ENCODE results near the gene ARFGAP2.

Gene ARFGAP2

DNA sequence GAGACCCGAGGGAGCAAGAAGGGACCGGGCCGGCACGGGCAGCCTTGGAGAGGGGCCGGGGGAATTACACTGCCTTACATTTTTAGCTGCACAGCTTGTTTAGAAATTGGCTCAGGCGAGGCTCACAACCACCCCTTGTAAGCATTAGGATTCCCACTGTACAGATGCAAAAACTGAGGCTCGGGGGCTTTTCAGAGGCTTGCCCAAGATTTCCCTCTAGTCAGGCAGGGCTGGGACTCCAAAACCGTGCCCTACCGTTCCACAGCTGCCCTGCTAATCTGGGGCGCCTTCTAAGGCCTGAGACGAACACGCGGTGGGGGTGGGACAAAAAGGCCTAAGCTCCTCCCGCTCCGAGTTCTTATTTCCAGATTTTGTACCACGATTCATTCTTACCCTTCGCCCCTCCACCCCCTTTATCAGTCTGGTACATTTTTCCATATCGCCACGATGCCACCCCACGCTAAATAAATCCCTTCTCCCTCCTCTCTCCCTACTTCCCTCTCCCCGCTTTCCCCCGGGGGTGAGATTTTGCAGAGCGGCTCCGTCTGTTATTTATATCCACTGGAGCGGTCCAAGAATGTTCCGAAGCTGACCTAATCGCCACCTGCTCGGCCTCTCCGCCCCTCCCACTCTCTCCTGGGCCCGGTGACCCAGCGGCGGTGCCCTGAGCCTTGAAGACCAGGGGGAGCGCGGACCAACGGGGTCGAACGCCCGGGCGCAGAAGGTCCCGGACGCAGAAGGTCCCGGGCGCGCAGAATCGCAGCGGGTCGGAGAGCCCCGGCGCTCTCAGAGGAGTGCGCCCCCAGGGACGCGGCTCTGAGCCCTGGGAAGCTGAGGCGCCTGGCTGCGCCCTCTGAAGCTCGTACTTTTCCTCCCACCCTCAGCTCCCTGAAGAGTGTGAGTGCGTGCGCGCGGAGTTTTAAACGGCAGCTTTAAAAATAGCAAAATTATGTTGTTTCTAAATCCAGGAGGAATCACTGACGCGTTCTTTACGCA is 10.3 kb upstream of the ARFGAP2 start:
- DNase-seq, result peak; percentile 49 to 61

DNA sequence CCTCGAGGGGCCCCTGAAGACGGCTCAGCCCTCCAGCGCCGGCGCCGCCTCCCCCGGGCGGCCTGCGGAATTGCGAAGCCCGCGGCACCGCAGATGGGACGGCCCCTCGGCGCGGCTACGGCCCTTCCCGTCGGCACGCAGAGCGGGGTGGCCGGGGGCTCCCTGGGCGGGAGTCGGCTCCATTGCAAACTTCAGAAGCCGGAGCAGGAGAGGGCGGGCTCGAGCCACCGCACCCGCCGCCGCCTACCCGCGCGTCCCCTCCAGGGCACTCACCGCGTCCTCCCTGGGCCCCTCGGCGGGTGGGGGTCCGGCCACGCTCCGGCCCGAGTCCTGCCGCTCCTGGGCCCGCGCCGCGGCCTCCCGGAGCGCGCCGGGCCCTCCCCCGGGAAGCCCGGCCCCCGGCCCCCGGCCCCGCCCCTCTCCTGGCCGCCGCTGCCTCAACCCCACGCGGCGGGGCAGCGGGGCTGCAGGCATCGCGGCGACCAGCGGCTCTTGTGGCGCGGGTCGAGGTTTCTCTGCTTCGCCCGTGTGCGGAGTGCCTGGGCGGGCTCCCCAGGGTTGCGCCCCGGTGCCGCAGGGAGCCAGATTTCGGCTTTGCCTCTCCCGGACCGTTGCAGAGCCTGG is 9.5 kb upstream of the ARFGAP2 start, which contains the start of gene PACSIN3:
PACSIN3 (minus strand) TSS at position 359 of the 624 bp plus-strand sequence. CDS start 3,707 bp downstream, outside the sequence.
- DNase-seq, result peak in 1 of 2 experiments; percentile 24

DNA sequence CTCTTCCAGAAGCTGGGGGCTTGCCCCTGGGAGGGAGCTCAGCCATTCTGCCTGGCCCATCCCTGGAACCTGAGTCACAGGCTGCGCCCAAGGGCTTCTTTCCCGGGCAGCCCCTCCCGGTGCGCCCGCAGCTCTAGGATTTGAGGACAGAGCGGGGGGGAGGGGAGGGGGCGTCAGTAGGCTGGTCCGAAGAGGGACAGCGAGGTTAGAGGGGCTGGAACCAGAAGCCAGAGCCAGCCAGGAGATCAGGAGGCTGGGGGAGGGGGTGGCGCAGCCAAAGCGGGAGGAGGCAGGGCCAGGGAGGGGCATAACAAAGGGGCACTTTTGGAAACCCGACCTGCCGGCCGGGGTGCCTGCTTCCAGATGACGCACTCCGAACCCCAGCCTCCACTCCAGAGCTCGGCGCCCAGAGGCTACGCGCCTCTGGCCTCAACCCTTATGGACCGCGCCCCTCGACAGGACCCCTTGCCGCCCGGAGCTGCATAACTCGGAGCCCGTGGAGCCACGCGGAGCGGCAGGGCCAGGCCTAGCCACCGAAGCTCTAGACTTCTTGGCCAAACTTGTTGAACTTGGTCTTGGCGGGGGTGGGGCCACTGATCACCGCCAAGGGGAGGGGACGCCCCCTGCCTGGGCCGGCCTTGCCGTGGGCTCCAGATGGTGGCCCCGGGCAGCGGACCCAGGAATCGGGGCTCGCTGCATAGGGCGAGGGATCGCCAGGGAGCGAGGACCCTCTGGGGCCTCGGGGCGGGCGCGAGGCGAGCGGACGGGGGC is 8.8 kb upstream of the ARFGAP2 start:
- peak; percentile 9 to 22 for DNase-seq

- no peak for DNase-seq
Observed at GRCh38 chr11:47184711-47185304, 8.1 kb upstream of the ARFGAP2 start.

DNA sequence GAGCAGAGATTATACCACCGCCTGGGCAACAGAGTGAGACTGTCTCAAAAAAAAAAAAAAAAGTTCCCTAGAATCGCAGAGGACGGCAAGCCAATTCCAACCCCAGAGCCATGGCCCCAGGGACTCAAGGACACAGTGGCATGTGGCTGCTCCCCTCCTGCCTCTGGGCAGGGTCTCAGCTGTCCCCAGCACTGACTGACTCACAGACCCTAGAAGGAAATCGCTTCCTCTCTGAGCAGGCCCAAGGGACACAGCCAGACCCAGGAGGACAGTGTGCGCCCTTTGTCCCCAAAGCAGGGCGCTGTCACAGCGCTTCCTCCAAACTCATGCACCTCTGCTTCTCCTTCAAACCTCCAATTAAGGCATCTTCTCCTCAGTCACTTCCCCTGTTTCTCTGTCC is 7.3 kb upstream of the ARFGAP2 start:
- DNase-seq, result no peak

GRCh38 chr11:47183031-47183856 is 6.6 kb upstream of the ARFGAP2 start:
- DNase-seq, result no peak

GRCh38 chr11:47182380-47182779 is 5.7 kb upstream of the ARFGAP2 start:
- DNase-seq, result no peak

- no peak for DNase-seq
Observed at GRCh38 chr11:47181271-47181670, 4.6 kb upstream of the ARFGAP2 start.

GRCh38 chr11:47180006-47180787 is 3.5 kb upstream of the ARFGAP2 start:
- DNase-seq, result no peak

- DNase-seq, result peak; percentile 60 to 63
Observed at GRCh38 chr11:47179655-47179991, 2.9 kb upstream of the ARFGAP2 start.

DNA sequence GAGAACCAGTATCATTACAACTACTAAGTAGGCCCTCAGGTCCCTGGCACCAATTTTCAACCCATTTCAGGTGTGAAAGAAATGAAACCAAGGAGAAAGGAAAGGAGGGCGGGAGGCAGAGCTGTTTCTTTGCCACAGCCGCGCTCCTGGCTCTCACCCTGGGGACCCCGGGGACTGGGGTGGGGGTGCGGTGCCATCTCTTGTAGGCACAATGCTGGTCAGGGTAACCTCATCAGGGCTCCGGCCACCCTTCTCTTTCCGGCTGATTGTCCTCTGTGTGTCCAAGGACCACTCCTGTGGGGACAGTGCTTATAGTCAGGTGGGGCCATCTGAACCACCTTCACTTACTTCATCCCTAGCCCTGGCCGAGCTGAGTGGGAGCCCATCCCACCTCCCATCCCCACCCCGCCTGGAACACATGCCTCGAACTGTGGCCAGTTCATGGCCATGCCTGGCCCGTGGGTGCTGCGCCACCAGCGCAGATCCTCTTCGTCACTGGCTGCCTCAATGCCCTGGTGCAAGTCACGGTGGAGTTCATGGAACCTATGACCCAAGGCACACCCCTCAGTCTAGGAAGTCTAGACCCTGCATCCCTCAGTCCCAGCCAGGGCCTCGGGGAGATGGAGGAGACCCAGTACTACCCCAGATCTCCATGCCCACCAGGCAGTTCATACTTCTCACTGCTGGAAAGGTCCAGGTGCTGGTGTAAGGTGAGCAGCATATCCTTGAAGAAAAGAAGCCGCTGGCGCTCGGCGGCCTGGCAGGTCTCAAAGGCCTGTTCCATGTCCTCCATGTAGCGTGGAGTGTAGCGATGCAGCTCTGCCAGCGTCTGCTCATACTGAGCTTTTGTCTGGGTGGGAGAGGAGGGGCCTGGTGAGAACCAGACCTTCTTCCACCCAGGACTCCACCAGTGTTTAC is 2.3 kb upstream of the ARFGAP2 start:
- DNase-seq, result no peak

- DNase-seq, result no peak
Observed at GRCh38 chr11:47178316-47178715, 1.6 kb upstream of the ARFGAP2 start.

- no peak for DNase-seq
Observed at GRCh38 chr11:47177846-47178245, 1.2 kb upstream of the ARFGAP2 start.

DNA sequence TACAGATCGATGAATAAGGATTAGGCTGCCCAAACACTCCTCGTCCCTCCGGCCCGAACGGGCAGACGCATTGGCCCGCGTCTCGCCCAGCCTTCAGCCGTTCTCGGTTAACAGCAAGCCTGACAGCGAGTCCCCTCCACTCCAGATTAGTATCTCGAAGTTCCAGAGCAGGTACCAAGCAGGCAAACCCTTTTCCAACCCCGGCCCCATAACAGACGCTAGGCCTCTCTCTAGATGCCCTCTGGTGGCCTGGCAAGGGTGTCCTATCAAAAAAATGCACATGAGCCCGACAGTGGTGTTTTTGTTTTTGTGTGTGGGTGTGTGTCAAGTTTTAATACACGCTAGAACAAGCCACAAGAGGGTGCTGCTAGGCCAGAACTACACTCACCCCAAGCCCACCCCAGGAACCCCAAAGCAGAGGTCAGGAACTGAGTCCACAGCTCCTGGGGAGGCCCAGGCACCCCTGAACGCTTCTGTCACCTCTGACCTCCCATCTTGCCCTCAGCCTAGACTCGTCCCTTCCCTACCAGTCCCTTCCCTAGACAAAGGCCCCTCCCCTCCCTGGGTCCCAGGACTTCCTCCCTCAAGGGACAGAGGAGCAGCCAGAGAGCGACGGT is 658 bp upstream of the ARFGAP2 start:
- peak; percentile 70 to 78 for DNase-seq

- peak; percentile 37 to 45 for DNase-seq
Observed at GRCh38 chr11:47175746-47176327, 842 bp downstream of the ARFGAP2 start.

DNA sequence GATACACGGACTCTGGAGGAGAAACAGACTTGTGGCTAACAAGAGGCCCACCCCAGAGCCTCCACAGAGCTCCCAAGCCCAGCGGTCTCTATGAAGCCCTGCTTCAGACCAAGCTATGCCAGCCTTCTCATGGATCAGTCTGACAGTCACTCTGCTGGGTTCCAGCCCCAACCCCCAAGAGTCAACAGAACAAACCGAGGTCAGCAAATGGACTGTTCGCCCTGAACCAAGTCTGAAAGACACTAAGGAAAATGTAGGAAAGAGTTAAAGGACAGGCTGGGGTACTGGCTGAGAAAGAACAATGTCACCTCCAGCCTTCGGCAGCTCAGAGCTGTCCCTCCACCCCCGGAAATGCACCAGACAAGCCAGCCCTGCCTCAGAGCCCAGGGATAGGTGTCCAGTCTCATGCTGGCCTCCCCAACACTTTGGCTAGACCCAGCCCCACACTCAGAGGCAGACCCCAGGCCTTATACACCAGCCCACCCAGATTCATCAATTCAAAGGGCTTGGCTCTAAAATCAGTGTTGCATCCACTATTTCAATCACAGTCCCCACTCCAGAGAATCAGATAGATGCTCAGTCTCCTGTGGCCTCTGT is 3.8 kb downstream of the ARFGAP2 start:
- peak in 1 of 2 experiments; percentile 11 for DNase-seq

- no peak for DNase-seq
Observed at GRCh38 chr11:47171856-47172255, 4.8 kb downstream of the ARFGAP2 start.

DNA sequence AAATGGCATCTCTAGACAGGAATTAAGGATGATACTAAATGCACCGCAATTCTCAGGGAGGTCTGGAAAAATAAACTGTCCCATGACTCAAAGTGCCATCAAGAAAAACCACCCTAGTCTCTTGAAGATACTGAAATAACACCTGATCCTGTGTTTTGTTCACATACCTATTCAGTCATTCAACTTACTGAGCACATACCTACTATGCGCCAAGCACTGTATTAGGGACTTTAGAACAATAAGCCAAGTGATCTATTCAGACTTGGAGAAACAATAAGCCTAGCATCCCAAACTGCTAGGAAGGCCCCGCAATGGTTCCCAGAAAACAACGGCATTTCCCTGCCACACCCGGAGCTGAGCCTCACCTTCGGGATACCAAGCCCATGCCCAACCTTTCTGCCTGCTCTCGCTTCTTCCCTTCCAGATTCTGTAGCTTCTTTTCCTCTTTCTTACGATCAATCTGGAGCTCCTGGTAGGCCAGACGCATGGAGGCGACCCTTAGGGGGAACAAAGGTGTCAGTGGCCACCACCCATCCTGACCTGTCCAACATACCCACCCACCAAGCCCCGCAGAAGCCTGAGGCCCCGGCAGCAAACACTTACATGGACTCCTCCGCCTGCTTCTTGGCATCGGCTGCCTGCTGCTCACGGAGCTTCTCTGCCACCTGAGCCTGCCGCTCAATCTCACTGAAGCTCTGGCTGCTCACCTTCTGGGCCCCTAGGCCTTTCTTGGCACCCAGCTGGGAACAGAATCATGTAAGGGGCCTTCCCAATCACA is 5.4 kb downstream of the ARFGAP2 start:
- no peak for DNase-seq
